Right forelimb (tissue), 1 donor: ENCODE measurements around the gene CNTNAP5.

ENCODE experiments used
- DNase-seq: peaks from one replicate; pipeline ENCODE4 v3.0.0-alpha.2; 2018

Gene CNTNAP5

DNA sequence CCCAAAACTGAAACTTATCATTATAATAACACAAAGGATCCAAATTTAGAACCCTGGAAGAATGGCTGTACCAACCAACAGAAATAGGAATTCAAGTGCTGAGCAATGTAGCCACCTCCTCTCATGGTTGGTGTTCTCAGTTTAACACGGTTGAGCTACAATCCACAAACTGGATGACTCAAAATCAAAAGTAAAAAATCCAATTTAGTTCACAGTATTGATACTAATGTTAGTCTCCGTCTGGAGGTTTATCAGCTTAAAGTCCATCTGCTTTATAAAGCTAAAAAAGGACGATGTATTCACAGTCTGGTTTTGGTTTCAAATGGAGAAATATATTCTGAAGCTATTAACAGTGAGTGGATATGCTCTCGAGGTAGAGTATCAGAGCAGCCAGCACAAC, 40.5 kb downstream of the CNTNAP5 start:
- no peak for DNase-seq

DNA sequence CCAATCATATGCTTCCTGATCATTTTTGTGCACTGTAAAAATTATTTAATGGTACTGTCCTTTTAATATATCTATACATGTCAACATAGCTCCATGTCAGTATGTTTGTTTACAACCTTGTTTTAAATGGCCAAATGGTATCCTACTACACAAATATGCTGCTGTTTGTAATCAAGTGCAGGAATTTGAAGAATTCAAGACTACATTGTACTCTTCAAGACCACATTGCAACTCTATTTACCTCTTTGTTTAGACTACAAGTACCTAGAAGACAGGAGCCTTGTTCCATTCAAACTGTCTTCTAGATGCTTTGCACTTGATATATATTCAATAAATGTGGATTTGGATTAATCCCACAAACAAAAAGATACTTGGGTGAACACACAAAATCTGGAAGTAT, 41.7 kb downstream of the CNTNAP5 start:
- no peak for DNase-seq

DNA sequence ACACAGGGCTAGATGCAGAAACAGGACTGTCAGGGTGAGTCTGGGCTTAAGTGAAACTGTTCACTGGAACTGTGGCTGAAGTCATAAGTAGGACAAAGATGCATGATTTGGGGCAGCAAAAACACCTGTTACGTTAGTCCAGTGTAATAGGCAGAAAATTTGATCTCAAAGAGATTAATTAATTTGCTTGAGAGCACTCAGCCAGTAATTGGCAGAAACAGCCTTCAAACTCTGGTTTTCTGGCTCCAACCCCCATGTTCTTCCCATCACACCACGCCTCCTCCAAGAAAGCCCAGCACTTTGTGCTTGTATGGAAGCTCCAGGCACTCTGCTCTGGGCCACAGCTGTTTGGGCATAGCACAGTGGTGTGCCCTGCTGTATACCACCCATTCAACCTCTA, 54.0 kb downstream of the CNTNAP5 start:
- DNase-seq, result no peak

DNA sequence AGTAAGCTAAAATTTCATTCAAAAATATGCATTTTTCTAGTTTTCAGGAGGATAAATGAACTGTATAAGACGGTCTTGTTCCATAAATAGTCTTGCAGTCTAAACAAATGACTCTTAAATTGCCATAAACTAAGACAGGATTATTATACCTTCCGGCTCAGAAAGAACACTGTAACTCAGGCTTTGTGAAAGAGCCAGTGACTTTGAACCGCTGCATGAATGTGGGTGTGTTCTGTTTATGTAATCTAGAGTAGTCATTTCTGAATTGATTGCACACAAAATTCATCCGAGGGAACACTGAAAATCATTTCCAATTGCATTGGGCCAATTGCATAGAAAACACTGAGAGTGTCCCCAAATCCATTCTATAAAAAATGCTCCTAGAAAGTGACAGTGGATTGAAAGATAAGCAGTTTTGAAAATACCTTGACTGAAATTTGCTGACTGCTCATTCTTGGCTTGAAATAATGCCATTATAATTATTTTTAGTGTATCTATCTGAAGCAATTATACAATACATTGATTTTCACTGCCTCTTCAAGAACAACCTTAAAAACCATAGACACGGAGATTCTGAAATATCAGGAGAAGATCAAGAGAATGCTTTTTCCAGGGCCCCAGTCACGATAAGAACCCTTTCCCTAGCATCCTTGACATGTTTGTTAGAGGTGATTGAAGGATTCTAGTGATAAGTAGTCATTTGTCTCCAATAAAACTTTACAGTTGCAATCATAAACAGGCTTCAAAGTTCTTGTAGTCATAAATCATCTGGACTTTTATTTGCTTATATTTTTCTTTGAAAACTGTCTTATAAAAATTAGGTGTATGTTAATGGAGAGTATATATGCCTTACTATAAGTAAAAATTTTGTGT, 55.4 kb downstream of the CNTNAP5 start:
- DNase-seq, result no peak

DNA sequence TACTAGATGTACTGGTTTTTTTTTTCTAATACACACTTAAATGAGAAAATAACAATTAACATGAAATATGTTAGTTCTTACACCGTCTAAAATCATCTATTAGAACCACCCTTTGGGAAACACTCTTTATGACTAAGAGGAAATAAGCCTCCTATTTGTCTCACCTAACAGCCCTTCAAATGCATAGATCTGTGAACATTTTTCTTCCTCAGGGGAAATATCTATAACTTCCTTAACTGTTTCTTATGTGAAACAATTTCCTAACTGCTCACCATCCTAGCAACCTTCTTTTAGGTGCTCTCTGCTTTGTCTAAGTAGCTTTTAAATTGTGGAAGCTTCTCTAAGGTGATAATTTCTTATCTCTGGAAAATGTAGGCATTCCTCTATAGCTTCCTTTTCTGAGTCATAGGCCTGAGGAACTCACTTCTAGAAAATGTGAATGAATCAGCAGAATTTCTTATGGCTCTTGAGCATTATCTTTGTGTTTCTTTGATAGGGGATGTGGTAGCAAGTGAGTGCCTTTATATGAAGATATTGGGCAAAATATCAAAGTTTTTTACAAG, 56.1 kb downstream of the CNTNAP5 start:
- no peak for DNase-seq

DNA sequence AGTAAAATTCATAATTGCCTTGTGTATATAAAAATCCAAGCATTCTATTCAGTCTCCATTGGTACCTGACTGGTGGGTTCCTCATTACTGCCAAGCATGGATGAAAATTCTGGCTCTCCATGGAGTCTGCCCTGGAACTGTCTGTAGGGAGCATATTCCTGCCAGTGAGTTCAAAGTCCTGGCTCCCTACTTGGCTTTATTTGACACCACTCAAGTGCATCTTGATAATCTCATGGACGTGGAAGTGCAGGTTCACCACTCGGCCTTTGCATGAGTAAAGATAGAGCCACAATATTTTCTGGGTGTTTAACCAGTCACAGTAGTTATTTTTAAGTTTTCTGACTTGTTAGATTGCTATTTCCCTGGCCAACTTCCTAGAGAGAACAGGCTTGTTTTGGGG, 63.5 kb downstream of the CNTNAP5 start:
- no peak for DNase-seq

DNA sequence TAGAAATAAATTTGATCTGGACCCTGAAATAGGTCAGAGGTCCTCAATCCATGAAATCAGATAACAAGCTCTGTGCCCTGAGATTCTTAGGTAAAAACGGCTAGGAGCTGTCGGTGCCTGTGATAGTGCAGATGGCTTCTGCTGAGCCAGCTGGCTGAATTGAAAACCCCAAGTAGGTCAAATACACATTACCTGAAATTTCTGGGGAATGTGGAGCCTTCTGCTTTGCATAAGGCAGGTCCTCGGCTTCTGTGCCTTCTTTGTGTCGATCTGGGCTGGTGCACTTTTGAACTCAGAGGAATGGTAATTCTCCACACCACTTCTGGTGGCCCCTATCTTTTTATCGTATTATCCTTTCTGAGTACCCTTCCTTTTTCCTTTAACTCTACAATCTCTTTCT, 66.6 kb downstream of the CNTNAP5 start:
- DNase-seq, result no peak

DNA sequence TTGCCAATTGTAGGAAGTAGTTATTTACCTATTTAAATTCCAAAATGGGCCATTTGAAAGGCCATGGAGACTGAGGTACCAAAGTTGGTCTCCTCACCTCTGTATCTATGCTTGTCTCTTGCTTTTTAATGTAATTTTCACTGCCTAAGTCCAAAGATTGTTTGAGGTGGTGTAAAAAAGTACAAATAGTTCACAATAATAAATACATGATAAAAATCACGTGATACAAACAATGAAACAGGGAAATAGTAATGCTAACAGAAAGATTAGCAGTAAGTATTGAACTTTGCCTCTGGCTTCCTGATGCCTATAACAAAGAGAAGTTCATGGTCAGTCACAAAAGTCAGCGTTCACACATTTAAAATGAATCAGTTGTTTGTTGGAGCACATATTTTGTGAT, 67.6 kb downstream of the CNTNAP5 start:
- DNase-seq, result no peak

DNA sequence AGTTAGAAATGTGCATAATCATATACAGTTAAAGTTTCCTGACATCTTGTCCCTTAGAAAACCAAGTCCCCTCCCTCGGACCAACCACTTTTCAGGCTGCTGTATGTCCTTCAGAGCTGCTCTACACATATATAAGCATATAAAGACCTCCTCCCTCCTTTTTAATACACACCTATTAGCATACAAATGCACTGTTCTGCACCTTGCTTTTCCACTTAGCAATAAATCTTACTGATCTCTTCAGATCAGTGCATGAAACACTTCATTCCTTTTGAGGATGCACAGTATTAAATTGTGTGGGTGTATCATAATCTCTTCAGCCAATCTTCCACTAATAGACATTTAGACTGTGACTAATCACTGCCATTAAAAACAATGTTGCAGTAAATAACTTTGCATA, 79.8 kb downstream of the CNTNAP5 start:
- DNase-seq, result no peak

DNA sequence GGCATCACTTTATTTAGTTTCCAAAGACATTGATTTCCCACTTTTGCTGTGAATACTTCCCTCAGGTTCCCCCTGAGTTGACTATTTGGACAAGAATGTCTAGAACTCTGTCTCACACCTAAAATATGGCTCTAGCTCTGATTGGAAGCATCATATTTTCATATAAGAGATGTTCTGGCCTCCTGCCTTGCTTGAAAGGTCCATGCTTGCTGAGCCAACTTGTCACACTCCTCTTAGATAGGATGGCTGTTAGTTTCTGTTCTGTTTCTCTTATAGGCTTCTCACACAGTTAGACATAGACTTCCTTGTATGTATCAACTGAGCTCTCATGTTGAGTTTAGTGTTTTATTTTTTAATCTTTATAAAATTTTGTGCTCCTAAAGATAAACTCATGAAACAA, 87.1 kb downstream of the CNTNAP5 start:
- no peak for DNase-seq

DNA sequence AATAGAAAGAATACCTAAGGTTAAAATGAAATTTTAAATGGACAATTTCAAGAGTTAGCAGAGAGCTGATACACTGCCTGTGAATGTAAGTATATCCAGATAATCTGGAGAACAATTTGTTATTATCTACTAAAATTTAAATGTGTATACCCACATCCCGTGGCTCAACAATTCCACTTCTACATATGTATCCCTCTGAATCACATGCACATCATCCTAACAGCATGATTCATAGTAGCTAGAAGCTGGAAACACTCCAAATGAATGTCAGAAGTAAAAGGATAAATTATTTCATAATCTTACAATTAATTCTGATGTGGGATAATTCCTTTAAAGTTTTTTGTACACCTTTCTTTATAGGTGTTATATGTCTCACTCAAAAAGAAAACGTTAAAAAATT, 87.9 kb downstream of the CNTNAP5 start:
- DNase-seq, result no peak

DNA sequence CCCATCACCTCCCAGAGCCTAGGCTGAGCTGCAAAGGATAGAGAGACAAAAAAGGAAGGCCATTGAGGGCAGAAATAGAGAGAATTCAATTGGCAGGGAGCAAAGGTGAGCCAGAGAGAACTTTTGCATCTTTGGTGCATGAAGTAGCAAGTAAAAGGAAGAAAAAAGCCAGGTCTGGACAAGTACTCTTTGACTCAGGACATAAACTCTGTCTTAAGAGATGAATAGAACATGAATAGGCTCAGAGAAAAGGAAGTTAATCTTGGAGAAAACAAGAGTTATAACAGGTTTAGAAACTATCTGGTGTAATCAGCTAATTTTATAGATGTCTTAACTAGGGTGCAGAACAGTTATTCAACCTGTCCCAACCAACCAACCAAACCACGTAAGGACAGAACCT, 95.2 kb downstream of the CNTNAP5 start:
- no peak for DNase-seq

DNA sequence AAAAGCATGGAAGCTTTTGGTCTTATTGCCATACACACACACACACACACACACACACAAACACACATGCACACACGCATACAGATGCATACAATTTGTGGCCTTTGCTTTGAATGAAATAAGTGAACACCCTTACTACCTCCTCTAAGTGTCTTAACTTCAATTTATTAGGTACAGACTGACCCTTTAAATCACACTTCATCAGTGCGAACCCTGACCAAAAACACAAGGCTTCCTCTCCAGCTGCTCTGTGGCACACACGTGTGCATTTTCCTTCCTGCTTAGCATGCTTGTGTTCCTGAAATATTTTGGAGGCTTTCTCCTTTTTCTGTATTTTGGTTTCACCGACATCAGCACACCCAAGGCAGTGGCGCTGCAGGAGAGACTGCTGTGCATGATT, 96.0 kb downstream of the CNTNAP5 start:
- DNase-seq, result no peak

DNA sequence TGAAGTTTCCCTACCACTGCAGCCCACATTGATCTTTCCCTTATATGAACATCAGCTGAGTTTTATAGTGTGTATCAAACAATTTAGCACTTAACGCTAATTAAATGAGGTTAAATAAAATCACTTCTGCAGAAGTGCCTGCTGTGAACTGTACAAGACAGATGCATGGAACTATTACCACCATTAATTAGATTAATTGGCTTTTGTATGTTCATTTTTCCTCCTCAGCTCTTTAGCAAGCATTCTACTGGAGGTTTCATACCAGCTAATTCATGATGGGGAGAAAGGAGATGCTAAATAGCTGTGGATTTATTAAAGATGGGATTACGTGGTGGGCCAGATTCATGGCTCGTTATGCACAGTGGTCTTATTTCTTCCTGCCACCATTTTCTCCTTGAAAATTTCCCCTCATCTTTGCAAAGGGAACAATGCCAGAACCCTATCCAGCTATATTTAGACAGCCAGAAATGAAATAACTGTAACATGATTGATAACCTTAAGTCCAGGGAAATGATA, 96.7 kb downstream of the CNTNAP5 start:
- no peak for DNase-seq

DNA sequence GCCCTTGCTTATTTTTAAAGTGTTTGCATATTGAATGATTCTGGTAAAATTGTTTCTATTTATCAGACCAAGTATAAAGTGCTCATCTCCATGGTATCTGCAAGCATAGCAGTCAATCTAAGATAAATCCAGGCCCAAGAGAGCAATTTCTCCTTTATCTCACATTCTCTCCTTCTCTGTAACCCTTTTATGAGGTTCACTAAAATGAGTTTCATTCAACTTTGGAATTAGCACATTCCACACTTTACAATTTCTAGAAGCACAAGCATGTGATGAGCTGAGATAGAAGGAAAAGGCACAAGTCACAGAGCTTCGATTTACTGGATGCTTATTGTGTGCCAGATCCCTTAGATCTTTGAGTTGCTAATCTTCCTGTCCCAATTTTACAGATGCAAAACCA, 97.3 kb downstream of the CNTNAP5 start:
- no peak for DNase-seq

DNA sequence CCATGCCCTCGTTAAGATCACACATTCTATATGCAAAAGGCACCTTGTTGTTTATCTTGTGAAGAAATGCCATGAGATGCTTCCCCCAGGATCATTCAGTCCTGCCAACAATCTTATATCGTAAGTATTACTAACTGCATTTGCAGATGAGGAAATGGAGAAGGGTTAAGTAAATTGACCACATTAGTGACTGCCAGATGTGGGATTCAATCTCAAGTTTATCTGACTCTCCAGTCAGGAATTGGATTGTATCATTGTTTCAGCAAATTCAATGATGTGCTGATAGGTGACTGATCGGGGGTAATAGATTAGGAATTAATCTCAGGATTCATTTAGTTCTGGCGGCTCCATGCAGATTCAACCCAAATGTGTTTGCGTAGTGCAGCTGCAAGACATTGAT, 106.2 kb downstream of the CNTNAP5 start:
- no peak for DNase-seq

DNA sequence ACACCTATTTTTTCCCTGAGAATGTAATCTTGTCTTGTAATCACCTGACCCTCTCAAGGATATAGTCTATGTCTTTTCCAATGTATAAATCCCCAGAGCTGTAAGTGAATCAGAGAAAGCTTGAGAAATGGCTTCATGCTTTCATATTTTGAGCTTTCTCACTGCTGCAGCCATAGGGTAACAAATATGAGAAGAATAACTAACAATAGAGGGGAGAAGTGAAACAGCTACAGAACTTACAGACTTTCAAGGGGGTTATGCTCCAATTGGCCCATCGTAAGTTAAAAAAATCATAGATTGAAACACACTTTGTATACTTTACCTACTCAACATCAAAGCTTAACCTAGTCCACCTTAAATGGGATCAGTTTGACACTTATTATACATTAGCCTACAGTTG, 111.0 kb downstream of the CNTNAP5 start:
- DNase-seq, result no peak

DNA sequence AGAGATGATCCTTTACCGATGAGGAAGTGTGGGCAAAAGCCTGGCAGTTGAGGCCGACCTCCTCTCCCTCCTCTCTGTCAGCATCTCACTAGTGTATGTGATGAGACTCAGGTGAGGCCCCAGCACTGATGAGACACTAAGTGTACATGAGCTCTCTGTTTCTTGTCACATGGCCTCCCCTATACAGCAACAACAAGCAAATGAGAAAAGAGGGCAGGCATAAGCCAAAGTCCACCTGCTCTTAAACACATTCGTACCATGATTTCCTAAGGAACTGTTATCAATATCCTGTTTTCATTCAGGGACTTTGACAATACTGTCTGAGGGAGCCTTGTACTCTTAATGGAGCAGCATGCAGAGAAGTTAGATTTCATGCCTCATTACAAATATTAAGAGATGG, 113.0 kb downstream of the CNTNAP5 start:
- DNase-seq, result no peak

DNA sequence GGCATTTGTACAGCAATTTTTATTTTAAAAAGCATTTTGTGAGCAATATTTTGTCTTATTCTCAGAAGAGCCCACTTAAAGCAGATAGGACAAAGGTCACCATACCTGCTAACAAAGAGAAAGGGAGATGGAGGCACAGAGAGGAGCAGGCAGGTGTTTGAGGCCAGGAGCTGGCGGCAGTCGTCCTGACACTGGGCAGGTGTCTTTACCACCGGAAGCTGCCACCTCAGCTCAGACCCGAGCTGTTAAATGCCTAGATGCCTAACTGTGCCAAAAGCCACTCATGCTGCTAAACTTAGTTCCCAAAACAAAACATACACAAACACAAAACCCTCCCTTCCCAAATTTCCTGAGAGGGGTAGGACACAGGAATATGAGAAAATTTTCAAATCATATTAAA, 120.9 kb downstream of the CNTNAP5 start:
- no peak for DNase-seq

DNA sequence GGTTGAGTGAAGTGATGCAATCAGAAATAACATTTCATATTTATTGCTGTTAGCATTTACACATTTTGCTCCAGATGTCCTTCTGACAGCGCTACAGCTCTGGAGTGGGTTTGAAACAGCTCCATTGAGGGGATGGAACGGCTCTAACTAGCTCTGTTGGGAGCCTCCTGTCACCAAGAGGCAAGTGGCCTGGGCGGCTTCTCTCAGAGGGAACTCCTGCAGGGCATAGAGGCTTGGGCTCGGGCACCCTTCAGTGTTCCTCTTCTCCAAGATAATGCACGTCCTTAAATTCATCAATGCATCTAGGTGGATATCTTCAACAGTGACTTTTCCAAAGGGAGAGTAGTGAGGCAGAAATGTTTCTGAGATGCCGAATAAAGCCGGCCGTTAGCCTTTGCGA, 122.5 kb downstream of the CNTNAP5 start:
- DNase-seq, result no peak

DNA sequence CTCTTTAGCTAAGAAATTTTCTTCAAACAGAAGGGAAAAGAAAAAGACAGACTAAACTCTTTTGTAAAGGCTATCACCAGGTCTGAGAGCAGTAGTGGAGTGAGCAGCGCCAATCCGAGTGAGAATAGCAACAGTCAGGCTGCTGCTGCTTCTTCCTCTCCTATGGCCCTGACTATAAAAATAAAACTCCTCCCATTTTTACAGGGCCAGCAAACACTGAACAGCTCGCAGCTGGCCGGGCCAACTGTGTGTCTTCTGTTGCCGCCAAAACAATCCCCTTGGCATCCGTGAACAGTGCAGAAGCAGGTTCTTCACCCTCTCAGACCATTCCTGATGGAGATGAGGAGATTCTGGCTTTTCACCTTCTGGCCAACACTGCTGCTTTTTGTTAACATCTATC, 124.5 kb downstream of the CNTNAP5 start:
- no peak for DNase-seq

DNA sequence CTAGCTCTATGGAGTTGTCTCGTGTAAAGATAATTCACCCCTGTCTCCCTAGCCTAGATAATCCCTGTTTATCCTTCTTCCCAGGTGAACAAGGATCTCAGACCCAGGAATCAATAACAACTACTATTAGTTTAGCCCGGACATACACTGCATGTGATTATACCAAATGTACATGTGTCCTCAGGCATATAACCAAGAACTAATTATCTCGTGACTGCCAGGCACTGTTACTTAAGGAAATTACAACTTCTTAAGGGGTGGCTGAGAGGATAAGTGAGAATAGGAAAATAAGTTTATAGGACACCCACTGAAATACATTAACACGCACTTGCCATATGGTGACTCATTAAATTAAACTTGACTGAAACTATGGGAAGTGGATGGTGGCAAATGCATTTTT, 126.6 kb downstream of the CNTNAP5 start:
- DNase-seq, result no peak

DNA sequence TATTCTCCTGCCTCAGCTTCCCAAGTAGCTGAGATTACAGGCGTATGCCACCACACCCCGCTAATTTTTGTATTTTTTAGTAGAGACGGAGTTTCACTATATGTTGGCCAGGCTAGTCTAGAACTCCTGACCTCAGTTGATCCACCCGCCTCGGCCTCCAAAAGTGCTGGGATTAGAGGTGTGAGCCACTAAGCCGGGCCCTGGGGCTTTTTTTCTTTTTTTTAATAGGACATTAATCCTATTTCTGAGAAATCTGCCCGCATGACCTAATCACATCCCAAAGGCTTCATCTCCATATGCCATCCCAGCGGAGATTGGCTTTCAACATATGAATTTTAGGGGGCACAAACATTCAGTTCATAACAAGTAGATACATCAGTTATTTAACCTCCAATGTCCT, 128.6 kb downstream of the CNTNAP5 start:
- no peak for DNase-seq

DNA sequence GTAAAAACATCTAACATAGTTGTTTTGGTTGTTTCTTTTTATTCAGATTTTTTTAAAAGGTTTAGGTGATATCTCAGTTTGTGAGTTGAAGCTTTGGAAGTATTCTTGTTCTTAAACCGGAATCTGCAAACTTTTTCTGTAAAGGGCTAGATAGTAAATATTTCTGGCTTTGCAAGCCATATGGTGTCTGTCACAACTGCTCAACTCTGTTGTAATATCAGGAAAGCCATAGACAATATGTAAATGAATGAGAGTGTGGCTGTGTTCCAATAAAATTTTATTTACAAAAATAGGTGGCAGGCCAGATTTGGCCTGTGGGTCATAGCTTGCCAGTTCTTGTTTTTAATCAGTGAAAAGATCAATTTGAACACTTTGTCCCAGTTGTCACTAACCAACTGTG, 134.1 kb downstream of the CNTNAP5 start:
- DNase-seq, result no peak

DNA sequence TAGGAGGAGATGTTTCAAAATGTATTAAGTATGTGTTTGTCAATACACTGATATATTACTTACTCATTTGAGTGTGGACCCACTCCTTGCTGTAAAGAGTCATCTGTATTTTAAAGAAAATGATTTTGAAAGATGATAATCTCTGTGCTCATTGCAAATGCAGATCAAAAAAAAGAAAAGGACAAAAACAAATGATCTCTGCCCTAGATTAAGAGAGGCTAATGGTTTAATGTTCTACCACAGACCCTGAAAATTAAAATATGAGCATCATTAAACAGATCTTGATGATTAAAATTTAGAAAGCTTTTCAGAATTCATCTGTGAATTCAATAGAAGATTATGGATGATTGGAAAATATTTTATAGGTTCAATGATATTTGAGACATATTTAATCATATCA, 136.5 kb downstream of the CNTNAP5 start:
- DNase-seq, result no peak
